ENCODE results near the gene KCNC1. TPM values are rescaled to one million over a fixed set of nuclear protein-coding genes. Genes with fewer than 3 reads are reported as not detected.

The KCNC1 gene
- total and polyA plus RNA-seq, 5 donors = 0.06 to 0.16 (median 0.09) TPM; not detected in 2

GRCh38 chr11:17813391-17814059 lies 78.9 kb downstream of the KCNC1 start:
- H3K4me1 ChIP-seq (ENCODE audit: control insufficient read depth, insufficient read depth, low read length) = peaks cover 12% of the 10 kb centered on the region
- DNase-seq = no peak
- no peaks in the 10 kb centered on the region for H3K9me3 ChIP-seq (ENCODE audit: control insufficient read depth, low read length)
- H3K4me3 ChIP-seq (ENCODE audit: low read length) = no peak overlapping the region
- intact Hi-C loops (cut with DNase I) = no loop called here
- no peak overlapping the region for H3K27ac ChIP-seq (ENCODE audit: low read length)
- no peak for ATAC-seq
- no peaks in the 10 kb centered on the region for H3K27me3 ChIP-seq (ENCODE audit: control insufficient read depth, insufficient read depth)
- WGBS = 70% methylated on average over 2 of the region's 2 CpGs

DNA sequence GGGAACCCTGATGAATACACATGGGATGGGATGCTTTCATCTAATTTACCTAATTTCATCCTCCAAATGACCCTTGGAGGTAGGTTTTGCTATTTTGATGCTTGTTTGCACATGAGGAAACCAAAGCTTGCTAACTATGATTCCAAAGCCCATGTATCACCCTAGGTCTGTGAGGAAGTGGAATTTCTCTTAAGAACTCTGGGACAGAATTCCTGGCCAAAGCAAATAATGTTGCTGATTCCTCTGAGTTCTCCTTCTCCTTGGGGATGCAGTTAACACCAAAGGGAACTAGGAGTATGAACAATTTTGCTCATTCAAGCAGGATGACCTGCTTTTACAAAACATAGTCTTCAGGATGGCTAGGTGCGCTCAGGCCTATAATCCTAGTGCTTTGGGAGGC lies 80.0 kb downstream of the KCNC1 start:
- ATAC-seq (no peak), DNase-seq (no peak)
- Histone ChIP-seq H3K27ac (ENCODE audit: low read length) (no peak overlapping the region), H3K27me3 (ENCODE audit: control insufficient read depth, insufficient read depth) (no peaks in the 10 kb centered on the region), H3K4me3 (ENCODE audit: low read length) (no peak overlapping the region), H3K9me3 (ENCODE audit: control insufficient read depth, low read length) (no peaks in the 10 kb centered on the region), H3K4me1 (ENCODE audit: control insufficient read depth, insufficient read depth, low read length) (peaks cover 12% of the 10 kb centered on the region)
- 99% methylated on average over 1 of the region's 1 CpG for WGBS
- intact Hi-C loops (cut with DNase I) = no loop called here

GRCh38 chr11:17816232-17816931 lies 81.8 kb downstream of the KCNC1 start:
- Histone ChIP-seq H3K27ac (ENCODE audit: low read length) (no peak overlapping the region), H3K9me3 (ENCODE audit: control insufficient read depth, low read length) (no peaks in the 10 kb centered on the region), H3K4me3 (ENCODE audit: low read length) (no peak overlapping the region), H3K27me3 (ENCODE audit: control insufficient read depth, insufficient read depth) (no peaks in the 10 kb centered on the region), H3K4me1 (ENCODE audit: control insufficient read depth, insufficient read depth, low read length) (peaks cover 4% of the 10 kb centered on the region)
- 63% methylated on average over 4 of the region's 4 CpGs for WGBS
- DNase-seq (no peak), ATAC-seq (no peak)
- intact Hi-C loops (cut with DNase I) = no loop called here

GRCh38 chr11:17821648-17822400 lies 87.2 kb downstream of the KCNC1 start:
- H3K27ac ChIP-seq (ENCODE audit: low read length) = peak overlapping the region; percentile 8

DNA sequence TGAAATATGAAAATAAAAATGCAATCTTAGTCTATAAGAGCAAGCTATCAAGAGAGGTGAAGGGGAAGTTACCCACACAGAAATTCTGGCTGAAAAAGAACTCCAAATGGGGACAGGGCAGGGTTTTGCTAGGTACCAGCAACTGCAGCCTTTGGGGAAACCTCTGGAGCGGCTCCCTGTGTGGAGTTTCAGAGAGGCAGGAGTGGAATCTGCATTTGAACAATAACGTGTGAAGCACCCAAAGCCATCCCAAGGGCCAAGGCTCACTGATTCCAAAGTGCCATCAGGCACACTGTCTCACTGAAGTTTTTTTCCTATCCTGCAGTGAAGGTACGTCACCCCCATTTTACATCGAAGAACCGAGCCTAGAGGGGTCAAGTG lies 87.8 kb downstream of the KCNC1 start:
- Histone ChIP-seq H3K9me3 (ENCODE audit: control insufficient read depth, low read length) (no peaks in the 10 kb centered on the region), H3K27me3 (ENCODE audit: control insufficient read depth, insufficient read depth) (no peaks in the 10 kb centered on the region), H3K4me3 (ENCODE audit: low read length) (no peak overlapping the region), H3K4me1 (ENCODE audit: control insufficient read depth, insufficient read depth, low read length) (peaks cover 3% of the 10 kb centered on the region), H3K27ac (ENCODE audit: low read length) (no peak overlapping the region)
- DNase-seq (no peak), ATAC-seq (no peak)
- WGBS = 56% methylated on average over 5 of the region's 5 CpGs
- intact Hi-C loops (cut with DNase I) = loop anchor here in 1 of 4 donors (10.0 kb wide), 1 partner anchor 58 kb away; no protein-coding TSS in a partner anchor

More at GRCh38 chr11:17821648-17822400, 87.2 kb downstream of the KCNC1 start:
- no peaks in the 10 kb centered on the region for H3K27me3 ChIP-seq (ENCODE audit: control insufficient read depth, insufficient read depth)
- no peak overlapping the region for H3K4me3 ChIP-seq (ENCODE audit: low read length)
- no peaks in the 10 kb centered on the region for H3K9me3 ChIP-seq (ENCODE audit: control insufficient read depth, low read length)
- DNase-seq (peak; percentile 46 to 56 (median 55)), ATAC-seq (peak; percentile 59 to 83)
- intact Hi-C loops (cut with DNase I) = loop anchor here in 1 of 4 donors (10.0 kb wide), 1 partner anchor 57 kb away; no protein-coding TSS in a partner anchor
- WGBS = 28% methylated on average over 4 of the region's 4 CpGs
- peaks cover 3% of the 10 kb centered on the region for H3K4me1 ChIP-seq (ENCODE audit: control insufficient read depth, insufficient read depth, low read length)

GRCh38 chr11:17827006-17827405 lies 92.4 kb downstream of the KCNC1 start:
- Histone ChIP-seq H3K4me1 (ENCODE audit: control insufficient read depth, insufficient read depth, low read length) (peaks cover 3% of the 10 kb centered on the region), H3K27me3 (ENCODE audit: control insufficient read depth, insufficient read depth) (no peaks in the 10 kb centered on the region), H3K9me3 (ENCODE audit: control insufficient read depth, low read length) (no peaks in the 10 kb centered on the region), H3K4me3 (ENCODE audit: low read length) (no peak overlapping the region), H3K27ac (ENCODE audit: low read length) (no peak overlapping the region)
- intact Hi-C loops (cut with DNase I) = loop anchor here in 1 of 4 donors (10.0 kb wide), 1 partner anchor 62 kb away; no protein-coding TSS in a partner anchor
- DNase-seq (no peak), ATAC-seq (no peak)
- WGBS = 89% methylated on average over 5 of the region's 5 CpGs

DNA sequence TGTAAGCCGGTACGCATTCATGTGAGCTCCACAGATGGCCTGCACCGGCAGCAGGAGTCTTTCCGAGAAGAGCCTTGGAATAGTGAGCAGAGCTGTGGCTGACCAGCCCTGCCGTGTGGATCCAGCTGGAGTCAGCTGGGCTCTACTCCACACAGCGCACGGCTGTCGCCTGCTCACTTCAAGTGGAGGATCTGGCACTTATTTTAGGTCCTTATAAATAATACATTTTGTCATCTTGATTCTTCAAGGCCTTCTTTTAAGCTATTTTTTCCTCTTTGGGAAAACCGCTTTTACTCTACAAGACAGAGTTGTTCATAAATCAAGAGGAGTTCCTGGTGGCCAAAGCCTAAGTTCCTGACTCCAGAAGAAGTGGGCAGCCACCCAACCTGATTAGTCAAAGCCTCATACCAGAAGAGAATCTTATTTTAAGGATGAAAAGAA lies 93.8 kb downstream of the KCNC1 start:
- intact Hi-C loops (cut with DNase I) = loop anchor here in 1 of 4 donors (10.0 kb wide), 1 partner anchor 64 kb away; no protein-coding TSS in a partner anchor
- DNase-seq = peak; percentile 58 to 77 (median 76)
- WGBS = 62% methylated on average over 9 of the region's 9 CpGs
- Histone ChIP-seq H3K27ac (ENCODE audit: low read length) (no peak overlapping the region), H3K27me3 (ENCODE audit: control insufficient read depth, insufficient read depth) (no peaks in the 10 kb centered on the region), H3K9me3 (ENCODE audit: control insufficient read depth, low read length) (no peaks in the 10 kb centered on the region), H3K4me1 (ENCODE audit: control insufficient read depth, insufficient read depth, low read length) (no peaks in the 10 kb centered on the region), H3K4me3 (ENCODE audit: low read length) (no peak overlapping the region)
- peak; percentile 88 to 94 for ATAC-seq

DNA sequence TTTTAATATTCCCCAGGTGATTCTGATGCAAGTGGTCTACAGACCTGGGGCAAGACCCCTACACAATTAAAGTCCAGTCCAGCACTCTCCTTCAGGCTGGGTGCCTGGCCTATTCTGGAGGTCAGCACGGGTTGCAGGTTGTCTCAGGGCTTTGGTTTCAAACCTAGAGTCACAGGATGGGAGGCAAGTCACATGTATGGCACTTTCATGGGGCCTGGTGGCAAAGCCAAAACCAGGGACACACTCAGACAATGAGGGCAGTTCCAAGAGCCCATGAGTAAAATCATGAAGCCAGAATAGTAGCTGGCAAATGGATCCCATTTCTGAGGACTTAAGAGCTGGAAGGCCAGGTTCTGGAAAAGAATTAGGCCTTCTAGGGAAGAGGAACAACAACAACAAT lies 96.6 kb downstream of the KCNC1 start:
- H3K27ac ChIP-seq (ENCODE audit: low read length) = no peak overlapping the region
- no peaks in the 10 kb centered on the region for H3K27me3 ChIP-seq (ENCODE audit: control insufficient read depth, insufficient read depth)
- no peak overlapping the region for H3K4me3 ChIP-seq (ENCODE audit: low read length)
- no peaks in the 10 kb centered on the region for H3K4me1 ChIP-seq (ENCODE audit: control insufficient read depth, insufficient read depth, low read length)
- H3K9me3 ChIP-seq (ENCODE audit: control insufficient read depth, low read length) = no peaks in the 10 kb centered on the region
- 96% methylated on average over 1 of the region's 1 CpG for WGBS
- no peak for ATAC-seq
- no peak for DNase-seq
- intact Hi-C loops (cut with DNase I) = no loop called here

- ATAC-seq (no peak), DNase-seq (no peak)
- H3K27me3 ChIP-seq (ENCODE audit: control insufficient read depth, insufficient read depth) = no peaks in the 10 kb centered on the region
- no peak overlapping the region for H3K4me3 ChIP-seq (ENCODE audit: low read length)
- whole genome bisulfite sequencing = 92% methylated on average over 3 of the region's 3 CpGs
- H3K27ac ChIP-seq (ENCODE audit: low read length) = no peak overlapping the region
- H3K4me1 ChIP-seq (ENCODE audit: control insufficient read depth, insufficient read depth, low read length) = no peaks in the 10 kb centered on the region
- no peaks in the 10 kb centered on the region for H3K9me3 ChIP-seq (ENCODE audit: control insufficient read depth, low read length)
- intact Hi-C loops (cut with DNase I) = no loop called here
Measured at GRCh38 chr11:17831883-17832282, 97.3 kb downstream of the KCNC1 start.
